Measurements from ENCODE around the gene BLMH. TPM values are rescaled to one million over a fixed set of nuclear protein-coding genes. Genes with fewer than 3 reads are reported as not detected.

The BLMH gene
- polyA plus RNA-seq, 4 donors, result 8.3 to 56.6 (median 15.0) TPM

DNA sequence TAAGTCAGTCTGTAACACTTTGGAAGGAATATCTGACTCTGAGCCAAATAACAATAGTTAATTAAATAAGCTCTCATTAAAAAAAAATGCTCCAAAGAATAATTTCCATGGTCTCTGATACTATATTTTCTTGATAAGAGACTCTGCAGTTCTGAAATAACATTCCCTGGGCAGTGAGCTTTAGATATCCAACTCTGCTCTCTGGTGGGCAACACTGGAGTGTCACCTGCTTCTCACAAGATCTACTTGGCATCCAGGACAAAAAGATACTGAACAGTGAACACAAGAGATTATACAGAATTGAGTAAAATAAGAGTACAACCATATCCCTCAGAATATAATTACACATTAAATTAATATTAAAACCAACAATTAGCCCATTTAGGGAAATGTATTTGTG, 13.7 kb downstream of the BLMH start:
- H3K27me3 ChIP-seq (ENCODE audit: control insufficient read depth in 3 of 3, insufficient read depth in 3 of 3, low read length in 3 of 3), result no peaks in the 10 kb centered on the region
- H3K4me1 ChIP-seq (ENCODE audit: control insufficient read depth in 3 of 3, insufficient read depth in 2 of 3, low read depth in 1 of 3, low read length in 2 of 3), result no peaks in the 10 kb centered on the region
- peak; percentile 13 to 37 for DNase-seq
- FAIRE-seq, result no peak
- no peak overlapping the region for H3K4me3 ChIP-seq (ENCODE audit: low read depth in 1 of 3, low read length in 3 of 3)
- no peak overlapping the region for H3K27ac ChIP-seq (ENCODE audit: low read depth in 1 of 3, low read length in 2 of 3)
- H3K36me3 ChIP-seq (ENCODE audit: control insufficient read depth in 3 of 3, insufficient read depth in 2 of 3, low read depth in 1 of 3, low read length in 3 of 3), result peaks cover 3 to 29% (median 5%) of the 10 kb centered on the region in 3 donors
- no peaks in the 10 kb centered on the region for H3K9me3 ChIP-seq (ENCODE audit: control insufficient read depth in 2 of 2, insufficient read depth in 1 of 2, low read depth in 1 of 2, low read length in 1 of 2)

DNA sequence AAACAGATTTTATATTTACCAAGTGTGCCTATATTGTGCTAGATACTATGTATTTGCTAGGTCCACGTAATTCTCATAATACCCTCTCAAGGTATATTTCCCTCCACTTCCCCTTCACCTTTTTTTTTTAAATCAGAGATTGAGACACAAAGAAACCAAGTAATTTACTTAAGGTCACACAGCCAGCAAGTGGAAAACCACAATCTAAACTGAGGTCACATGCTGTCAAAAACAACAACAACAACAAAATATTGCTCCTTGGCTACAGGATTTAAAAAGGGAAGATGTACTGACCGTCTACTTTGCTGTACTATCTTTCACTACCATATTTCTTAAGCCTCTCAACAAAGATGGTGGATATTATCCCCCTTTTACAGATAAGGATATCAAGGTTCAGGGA, 15.8 kb downstream of the BLMH start:
- FAIRE-seq, result no peak
- Histone ChIP-seq H3K27me3 (ENCODE audit: control insufficient read depth in 3 of 3, insufficient read depth in 3 of 3, low read length in 3 of 3) (no peaks in the 10 kb centered on the region), H3K9me3 (ENCODE audit: control insufficient read depth in 2 of 2, insufficient read depth in 1 of 2, low read depth in 1 of 2, low read length in 1 of 2) (no peaks in the 10 kb centered on the region), H3K4me1 (ENCODE audit: control insufficient read depth in 3 of 3, insufficient read depth in 2 of 3, low read depth in 1 of 3, low read length in 2 of 3) (no peaks in the 10 kb centered on the region), H3K36me3 (ENCODE audit: control insufficient read depth in 3 of 3, insufficient read depth in 2 of 3, low read depth in 1 of 3, low read length in 3 of 3) (peaks cover 10 to 24% (median 18%) of the 10 kb centered on the region in 3 donors), H3K27ac (ENCODE audit: low read depth in 1 of 3, low read length in 2 of 3) (no peak overlapping the region), H3K4me3 (ENCODE audit: low read depth in 1 of 3, low read length in 3 of 3) (no peak overlapping the region)
- WGBS, 3 donors, result 82 to 88% (median 82%) methylated on average over 2 of the region's 2 CpGs
- no peak for DNase-seq

DNA sequence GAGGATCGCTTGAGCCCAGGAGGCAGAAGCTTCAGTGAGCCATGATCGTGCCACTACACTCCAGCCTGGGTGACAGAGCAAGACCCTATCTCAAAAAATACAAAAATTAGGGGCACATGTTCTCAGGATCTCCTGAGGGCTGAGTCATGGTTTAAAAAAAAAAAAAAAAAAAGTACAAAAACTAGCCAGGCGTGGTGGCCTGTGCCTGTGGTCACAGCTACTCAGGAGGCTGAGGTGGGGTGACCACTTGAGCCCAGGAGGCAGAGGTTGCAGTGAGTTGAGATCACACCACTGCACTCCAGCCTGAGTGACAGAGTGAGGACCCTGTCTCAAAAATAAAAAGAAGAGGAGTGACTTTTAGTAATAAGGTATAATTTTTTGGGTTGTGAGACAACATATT, 16.9 kb downstream of the BLMH start:
- FAIRE-seq, result no peak
- H3K4me1 ChIP-seq (ENCODE audit: control insufficient read depth in 3 of 3, insufficient read depth in 2 of 3, low read depth in 1 of 3, low read length in 2 of 3), result no peaks in the 10 kb centered on the region
- no peak overlapping the region for H3K4me3 ChIP-seq (ENCODE audit: low read depth in 1 of 3, low read length in 3 of 3)
- no peaks in the 10 kb centered on the region for H3K27me3 ChIP-seq (ENCODE audit: control insufficient read depth in 3 of 3, insufficient read depth in 3 of 3, low read length in 3 of 3)
- DNase-seq, result no peak
- H3K36me3 ChIP-seq (ENCODE audit: control insufficient read depth in 3 of 3, insufficient read depth in 2 of 3, low read depth in 1 of 3, low read length in 3 of 3), result peaks cover 10 to 26% (median 18%) of the 10 kb centered on the region in 3 donors
- no peaks in the 10 kb centered on the region for H3K9me3 ChIP-seq (ENCODE audit: control insufficient read depth in 2 of 2, insufficient read depth in 1 of 2, low read depth in 1 of 2, low read length in 1 of 2)
- 94 to 100% (median 98%) methylated on average over 3 of the region's 3 CpGs for WGBS, 3 donors
- H3K27ac ChIP-seq (ENCODE audit: low read depth in 1 of 3, low read length in 2 of 3), result no peak overlapping the region

DNA sequence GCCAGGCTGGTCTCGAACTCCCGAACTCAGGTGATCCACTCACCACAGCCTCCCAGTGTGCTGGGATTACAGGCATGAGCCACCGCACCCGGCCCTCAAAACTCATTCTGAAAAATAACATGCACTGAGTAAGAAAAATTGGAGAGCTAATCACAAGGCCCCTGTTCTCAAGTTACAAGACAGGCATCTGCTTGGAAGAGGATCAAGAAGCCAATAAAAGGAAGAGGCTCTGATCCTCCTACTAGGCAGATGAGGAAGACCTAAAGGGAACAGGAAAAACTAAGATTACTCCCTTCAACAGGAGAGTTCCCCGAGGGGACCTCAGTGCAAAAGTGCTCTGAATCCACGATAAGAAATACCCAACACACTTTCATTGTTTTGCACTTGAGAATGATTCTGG, 18.4 kb downstream of the BLMH start:
- FAIRE-seq (no peak), DNase-seq (no peak)
- H3K36me3 ChIP-seq (ENCODE audit: control insufficient read depth in 3 of 3, insufficient read depth in 2 of 3, low read depth in 1 of 3, low read length in 3 of 3), result peaks cover 10 to 30% (median 17%) of the 10 kb centered on the region in 3 donors
- no peaks in the 10 kb centered on the region for H3K4me1 ChIP-seq (ENCODE audit: control insufficient read depth in 3 of 3, insufficient read depth in 2 of 3, low read depth in 1 of 3, low read length in 2 of 3)
- H3K27me3 ChIP-seq (ENCODE audit: control insufficient read depth in 3 of 3, insufficient read depth in 3 of 3, low read length in 3 of 3), result no peaks in the 10 kb centered on the region
- 97% methylated on average over 6 of the region's 6 CpGs for WGBS, 3 donors
- no peak overlapping the region for H3K4me3 ChIP-seq (ENCODE audit: low read depth in 1 of 3, low read length in 3 of 3)
- H3K27ac ChIP-seq (ENCODE audit: low read depth in 1 of 3, low read length in 2 of 3), result no peak overlapping the region
- H3K9me3 ChIP-seq (ENCODE audit: control insufficient read depth in 2 of 2, insufficient read depth in 1 of 2, low read depth in 1 of 2, low read length in 1 of 2), result no peaks in the 10 kb centered on the region

DNA sequence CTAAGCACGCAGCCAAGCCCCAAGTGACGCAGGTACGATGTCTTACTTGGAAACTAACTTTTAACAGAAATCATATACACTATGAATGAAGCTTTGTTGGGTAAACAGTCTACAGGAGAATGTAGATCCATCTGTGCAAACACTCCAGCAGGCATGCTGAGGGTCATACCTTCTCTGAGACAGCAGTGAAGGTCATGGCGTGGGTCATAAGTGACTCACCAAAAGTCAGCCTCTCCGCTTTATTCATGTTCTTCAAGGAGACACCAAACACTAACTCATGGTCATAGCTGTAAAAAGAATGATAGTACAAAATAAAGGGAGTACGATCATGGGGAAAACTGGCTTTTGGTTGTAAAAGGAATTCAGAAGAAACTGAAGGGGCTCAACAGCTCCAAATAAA, 20.6 kb downstream of the BLMH start:
- FAIRE-seq (no peak), DNase-seq (no peak)
- WGBS, 3 donors, result 96 to 98% (median 97%) methylated on average over 6 of the region's 6 CpGs
- no peaks in the 10 kb centered on the region for H3K27me3 ChIP-seq (ENCODE audit: control insufficient read depth in 3 of 3, insufficient read depth in 3 of 3, low read length in 3 of 3)
- H3K4me3 ChIP-seq (ENCODE audit: low read depth in 1 of 3, low read length in 3 of 3), result no peak overlapping the region
- peaks cover 14 to 38% (median 18%) of the 10 kb centered on the region in 3 donors for H3K36me3 ChIP-seq (ENCODE audit: control insufficient read depth in 3 of 3, insufficient read depth in 2 of 3, low read depth in 1 of 3, low read length in 3 of 3)
- H3K4me1 ChIP-seq (ENCODE audit: control insufficient read depth in 3 of 3, insufficient read depth in 2 of 3, low read depth in 1 of 3, low read length in 2 of 3), result no peaks in the 10 kb centered on the region
- H3K9me3 ChIP-seq (ENCODE audit: control insufficient read depth in 2 of 2, insufficient read depth in 1 of 2, low read depth in 1 of 2, low read length in 1 of 2), result no peaks in the 10 kb centered on the region
- no peak overlapping the region for H3K27ac ChIP-seq (ENCODE audit: low read depth in 1 of 3, low read length in 2 of 3)

DNA sequence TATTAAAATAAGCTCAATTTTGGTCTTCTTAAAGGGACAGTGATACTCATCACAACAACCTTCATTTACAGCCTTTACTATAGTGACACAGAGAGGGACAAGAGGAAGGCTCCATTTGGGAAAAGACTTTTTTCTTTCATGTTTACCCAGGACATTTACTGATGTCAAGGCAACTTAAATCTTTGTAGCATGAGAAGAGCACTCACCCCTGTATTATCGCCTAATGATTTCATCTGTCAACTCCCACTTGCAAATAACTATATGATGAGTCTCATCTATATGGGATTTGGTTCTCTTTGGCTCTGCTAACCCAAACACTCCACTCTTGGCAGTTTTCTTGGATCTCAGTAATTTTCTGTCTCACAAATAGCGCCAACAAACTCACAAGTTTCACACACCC, 24.1 kb downstream of the BLMH start:
- no peaks in the 10 kb centered on the region for H3K9me3 ChIP-seq (ENCODE audit: control insufficient read depth in 2 of 2, insufficient read depth in 1 of 2, low read depth in 1 of 2, low read length in 1 of 2)
- H3K27ac ChIP-seq (ENCODE audit: low read depth in 1 of 3, low read length in 2 of 3), result no peak overlapping the region
- no peaks in the 10 kb centered on the region for H3K27me3 ChIP-seq (ENCODE audit: control insufficient read depth in 3 of 3, insufficient read depth in 3 of 3, low read length in 3 of 3)
- 93 to 99% (median 98%) methylated on average over 2 of the region's 2 CpGs for WGBS, 3 donors
- H3K36me3 ChIP-seq (ENCODE audit: control insufficient read depth in 3 of 3, insufficient read depth in 2 of 3, low read depth in 1 of 3, low read length in 3 of 3), result peaks cover 14 to 26% (median 19%) of the 10 kb centered on the region in 3 donors
- H3K4me3 ChIP-seq (ENCODE audit: low read depth in 1 of 3, low read length in 3 of 3), result no peak overlapping the region
- FAIRE-seq (no peak), DNase-seq (no peak)
- H3K4me1 ChIP-seq (ENCODE audit: control insufficient read depth in 3 of 3, insufficient read depth in 2 of 3, low read depth in 1 of 3, low read length in 2 of 3), result no peaks in the 10 kb centered on the region

DNA sequence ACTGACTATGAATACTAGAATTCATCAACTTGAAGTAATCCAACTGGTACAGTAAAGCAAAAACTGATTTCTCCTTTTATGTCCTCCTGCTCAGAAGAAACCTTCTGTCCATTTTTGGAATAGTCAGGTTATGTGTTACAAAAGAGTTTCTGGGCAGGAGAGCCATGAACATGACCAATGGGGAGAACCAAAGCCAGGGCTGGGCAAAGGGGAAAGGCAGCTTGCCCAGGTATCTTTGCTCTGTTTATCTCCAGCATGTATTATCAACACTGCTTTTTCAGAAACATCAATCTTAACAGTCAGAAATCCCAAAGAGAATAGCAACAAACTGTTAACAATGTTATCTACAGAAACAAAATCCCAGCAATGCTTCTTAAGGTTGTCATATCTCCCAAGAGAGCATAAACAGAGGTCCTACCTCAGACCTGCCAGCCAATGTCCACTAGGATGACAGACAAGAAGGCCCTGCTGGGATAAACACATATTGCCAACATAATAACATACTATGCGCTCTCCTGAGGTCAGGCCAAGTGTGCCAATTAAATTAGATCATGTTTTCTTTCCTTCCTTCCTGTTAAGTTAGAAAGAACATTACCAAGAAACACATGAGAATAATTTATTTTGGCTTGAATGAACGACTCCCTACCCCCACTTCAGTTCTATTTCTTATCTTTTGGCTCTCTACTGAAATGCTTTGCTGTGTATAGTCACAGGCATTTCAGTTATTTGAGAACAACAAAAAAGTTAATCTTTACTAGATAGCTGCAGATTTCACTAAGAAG, 28.0 kb downstream of the BLMH start:
- no peak for DNase-seq
- Histone ChIP-seq H3K27me3 (ENCODE audit: control insufficient read depth in 3 of 3, insufficient read depth in 3 of 3, low read length in 3 of 3) (no peaks in the 10 kb centered on the region), H3K27ac (ENCODE audit: low read depth in 1 of 3, low read length in 2 of 3) (no peak overlapping the region), H3K4me1 (ENCODE audit: control insufficient read depth in 3 of 3, insufficient read depth in 2 of 3, low read depth in 1 of 3, low read length in 2 of 3) (no peaks in the 10 kb centered on the region), H3K4me3 (ENCODE audit: low read depth in 1 of 3, low read length in 3 of 3) (no peak overlapping the region), H3K9me3 (ENCODE audit: control insufficient read depth in 2 of 2, insufficient read depth in 1 of 2, low read depth in 1 of 2, low read length in 1 of 2) (no peaks in the 10 kb centered on the region), H3K36me3 (ENCODE audit: control insufficient read depth in 3 of 3, insufficient read depth in 2 of 3, low read depth in 1 of 3, low read length in 3 of 3) (peaks cover 3 to 23% (median 9%) of the 10 kb centered on the region in 3 donors)
- 59 to 63% (median 61%) methylated on average over 2 of the region's 2 CpGs for WGBS, 3 donors
- no peak for FAIRE-seq

DNA sequence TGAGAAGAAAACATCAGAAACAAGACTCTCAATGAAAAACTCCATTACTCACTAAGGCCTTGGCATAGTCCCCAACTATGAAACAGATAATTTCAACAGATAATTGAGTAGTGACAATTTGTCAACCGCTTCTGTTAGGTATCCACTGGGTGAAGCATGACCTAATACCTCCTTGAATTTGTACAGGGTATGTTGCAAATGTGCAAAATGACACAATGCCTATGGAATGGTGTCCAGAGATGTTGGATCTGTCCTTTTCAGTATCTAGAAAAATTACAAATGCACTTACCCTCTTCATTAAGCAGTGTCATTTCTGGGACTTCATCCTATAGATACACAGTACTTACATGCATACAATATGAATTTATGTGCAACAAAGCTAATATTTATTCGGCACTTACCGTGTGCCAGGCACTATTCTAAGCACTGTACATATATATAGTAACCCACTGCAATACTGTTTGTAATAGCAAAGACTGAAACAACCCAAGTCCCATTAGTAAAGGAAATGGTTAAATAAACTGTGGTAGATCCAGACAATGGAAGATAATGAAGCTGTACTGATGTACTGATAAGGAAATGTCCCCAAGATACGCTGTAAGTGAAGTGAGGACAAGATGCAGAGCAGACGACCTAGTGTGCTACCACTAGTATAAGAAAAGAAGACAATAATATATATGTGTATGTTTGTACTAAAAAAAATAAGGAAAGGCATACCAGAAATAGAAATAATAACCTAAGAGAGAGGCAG, 34.8 kb downstream of the BLMH start:
- DNase-seq, result no peak
- WGBS, 3 donors, result 78 to 88% (median 85%) methylated on average over 5 of the region's 5 CpGs
- peaks cover 0 to 33% (median 0%) of the 10 kb centered on the region in 3 donors for H3K36me3 ChIP-seq (ENCODE audit: control insufficient read depth in 3 of 3, insufficient read depth in 2 of 3, low read depth in 1 of 3, low read length in 3 of 3)

More for the DNA sequence above, 34.8 kb downstream of the BLMH start:
- H3K4me3 ChIP-seq (ENCODE audit: low read depth in 1 of 3, low read length in 3 of 3), result no peak overlapping the region
- H3K4me1 ChIP-seq (ENCODE audit: control insufficient read depth in 3 of 3, insufficient read depth in 2 of 3, low read depth in 1 of 3, low read length in 2 of 3), result no peaks in the 10 kb centered on the region
- H3K9me3 ChIP-seq (ENCODE audit: control insufficient read depth in 2 of 2, insufficient read depth in 1 of 2, low read depth in 1 of 2, low read length in 1 of 2), result no peaks in the 10 kb centered on the region
- H3K27me3 ChIP-seq (ENCODE audit: control insufficient read depth in 3 of 3, insufficient read depth in 3 of 3, low read length in 3 of 3), result no peaks in the 10 kb centered on the region
- H3K27ac ChIP-seq (ENCODE audit: low read depth in 1 of 3, low read length in 2 of 3), result no peak overlapping the region
- no peak for FAIRE-seq

Data from small intestine (tissue), 7 donors.